ENCODE data around the gene DUSP9.

DNA sequence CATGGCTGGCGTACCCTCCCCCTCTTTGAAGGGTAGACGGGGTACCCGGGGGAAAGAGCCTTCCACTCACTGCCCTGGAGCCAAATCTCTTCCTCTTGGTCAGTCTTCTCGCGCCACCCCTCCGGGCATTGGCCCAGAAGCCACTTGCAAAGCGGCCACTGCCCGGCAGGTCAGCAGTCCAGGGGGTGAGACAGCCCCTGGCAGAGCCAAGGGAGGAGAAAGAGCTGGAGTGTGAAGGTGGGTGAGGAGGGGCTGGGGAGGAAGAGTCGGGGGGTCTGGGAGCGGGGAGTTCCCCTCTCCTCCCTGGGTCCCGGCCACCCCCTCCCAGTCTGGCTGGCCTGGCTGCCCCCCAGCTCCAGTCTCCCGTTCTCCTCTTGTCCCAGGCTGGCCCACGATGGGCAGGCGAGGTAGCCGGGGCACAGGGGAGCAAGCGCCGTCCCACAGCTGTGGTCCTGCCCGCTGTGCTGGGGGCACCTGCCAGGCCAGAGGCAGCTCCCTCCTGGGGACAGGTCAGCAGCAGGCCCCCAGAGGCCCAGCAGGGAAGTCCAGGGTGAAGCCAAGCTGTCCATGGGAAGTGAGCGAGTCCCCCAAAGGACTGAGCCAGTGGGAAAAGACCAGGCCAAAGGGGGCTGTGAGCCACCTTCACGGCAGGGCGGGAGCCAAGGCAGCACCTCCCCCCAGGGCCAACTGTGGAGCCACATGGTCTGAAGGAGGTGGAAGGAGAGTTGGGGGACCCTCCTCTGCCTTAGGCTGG is 21.6 kb upstream of the DUSP9 start:
- TF ChIP-seq, protein P1, sequence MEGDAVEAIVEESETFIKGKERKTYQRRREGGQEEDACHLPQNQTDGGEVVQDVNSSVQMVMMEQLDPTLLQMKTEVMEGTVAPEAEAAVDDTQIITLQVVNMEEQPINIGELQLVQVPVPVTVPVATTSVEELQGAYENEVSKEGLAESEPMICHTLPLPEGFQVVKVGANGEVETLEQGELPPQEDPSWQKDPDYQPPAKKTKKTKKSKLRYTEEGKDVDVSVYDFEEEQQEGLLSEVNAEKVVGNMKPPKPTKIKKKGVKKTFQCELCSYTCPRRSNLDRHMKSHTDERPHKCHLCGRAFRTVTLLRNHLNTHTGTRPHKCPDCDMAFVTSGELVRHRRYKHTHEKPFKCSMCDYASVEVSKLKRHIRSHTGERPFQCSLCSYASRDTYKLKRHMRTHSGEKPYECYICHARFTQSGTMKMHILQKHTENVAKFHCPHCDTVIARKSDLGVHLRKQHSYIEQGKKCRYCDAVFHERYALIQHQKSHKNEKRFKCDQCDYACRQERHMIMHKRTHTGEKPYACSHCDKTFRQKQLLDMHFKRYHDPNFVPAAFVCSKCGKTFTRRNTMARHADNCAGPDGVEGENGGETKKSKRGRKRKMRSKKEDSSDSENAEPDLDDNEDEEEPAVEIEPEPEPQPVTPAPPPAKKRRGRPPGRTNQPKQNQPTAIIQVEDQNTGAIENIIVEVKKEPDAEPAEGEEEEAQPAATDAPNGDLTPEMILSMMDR (IDR thresholded peaks at IDR 0.05; ENCODE audit: insufficient read depth, low read length) = no peak
- no peak for TF ChIP-seq GABPA (IDR thresholded peaks at IDR 0.05; ENCODE audit: low read depth)
- no peak for TF ChIP-seq POLR2AphosphoS5 (IDR thresholded peaks at IDR 0.05; ENCODE audit: low read depth)
- TF ChIP-seq, protein P2, sequence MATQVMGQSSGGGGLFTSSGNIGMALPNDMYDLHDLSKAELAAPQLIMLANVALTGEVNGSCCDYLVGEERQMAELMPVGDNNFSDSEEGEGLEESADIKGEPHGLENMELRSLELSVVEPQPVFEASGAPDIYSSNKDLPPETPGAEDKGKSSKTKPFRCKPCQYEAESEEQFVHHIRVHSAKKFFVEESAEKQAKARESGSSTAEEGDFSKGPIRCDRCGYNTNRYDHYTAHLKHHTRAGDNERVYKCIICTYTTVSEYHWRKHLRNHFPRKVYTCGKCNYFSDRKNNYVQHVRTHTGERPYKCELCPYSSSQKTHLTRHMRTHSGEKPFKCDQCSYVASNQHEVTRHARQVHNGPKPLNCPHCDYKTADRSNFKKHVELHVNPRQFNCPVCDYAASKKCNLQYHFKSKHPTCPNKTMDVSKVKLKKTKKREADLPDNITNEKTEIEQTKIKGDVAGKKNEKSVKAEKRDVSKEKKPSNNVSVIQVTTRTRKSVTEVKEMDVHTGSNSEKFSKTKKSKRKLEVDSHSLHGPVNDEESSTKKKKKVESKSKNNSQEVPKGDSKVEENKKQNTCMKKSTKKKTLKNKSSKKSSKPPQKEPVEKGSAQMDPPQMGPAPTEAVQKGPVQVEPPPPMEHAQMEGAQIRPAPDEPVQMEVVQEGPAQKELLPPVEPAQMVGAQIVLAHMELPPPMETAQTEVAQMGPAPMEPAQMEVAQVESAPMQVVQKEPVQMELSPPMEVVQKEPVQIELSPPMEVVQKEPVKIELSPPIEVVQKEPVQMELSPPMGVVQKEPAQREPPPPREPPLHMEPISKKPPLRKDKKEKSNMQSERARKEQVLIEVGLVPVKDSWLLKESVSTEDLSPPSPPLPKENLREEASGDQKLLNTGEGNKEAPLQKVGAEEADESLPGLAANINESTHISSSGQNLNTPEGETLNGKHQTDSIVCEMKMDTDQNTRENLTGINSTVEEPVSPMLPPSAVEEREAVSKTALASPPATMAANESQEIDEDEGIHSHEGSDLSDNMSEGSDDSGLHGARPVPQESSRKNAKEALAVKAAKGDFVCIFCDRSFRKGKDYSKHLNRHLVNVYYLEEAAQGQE (IDR thresholded peaks at IDR 0.05; ENCODE audit: insufficient replicate concordance, low read depth) = no peak

Data from HL-60 (cell line).